Stimulated activated CD4-positive, alpha-beta T cell treated with anti-CD3 and anti-CD28 coated beads, Interleukin-4, amount 100 ng/mL, for 48 hours (primary cell): ENCODE data around the gene PPFIA3.
A peak's percentile ranks its signal among the peaks of the same experiment; 100 is the strongest.
"Not testable (repeated sequence)": the region's sequence is repeated elsewhere in the genome, so short reads cannot be mapped to it uniquely, and the experiment has no call there.

Experiments used
- DNase-seq, 2 donors: peaks; one replicate each; pipeline ENCODE4 v3.0.0-alpha.2; 2020; ENCODE audit warnings: low read depth in 2 of 2

The PPFIA3 gene

GRCh38 chr19:49180659-49181058 lies 61.3 kb downstream of the PPFIA3 start:
- no peak for DNase-seq

GRCh38 chr19:49182010-49182847 lies 62.9 kb downstream of the PPFIA3 start:
- not testable (repeated sequence) for DNase-seq

GRCh38 chr19:49182848-49183375 lies 63.6 kb downstream of the PPFIA3 start:
- DNase-seq, result no peak

GRCh38 chr19:49186108-49186507 lies 66.8 kb downstream of the PPFIA3 start:
- DNase-seq, result no peak

GRCh38 chr19:49188626-49189200 lies 69.4 kb downstream of the PPFIA3 start:
- no peak for DNase-seq

GRCh38 chr19:49189259-49189658 lies 69.9 kb downstream of the PPFIA3 start:
- no peak for DNase-seq

- no peak for DNase-seq
These were observed 71.4 kb downstream of the PPFIA3 start for GRCh38 chr19:49190781-49191180.

- DNase-seq, result no peak
These were observed 74.6 kb downstream of the PPFIA3 start for GRCh38 chr19:49193822-49194394.

- DNase-seq, result no peak
These were observed 75.1 kb downstream of the PPFIA3 start for GRCh38 chr19:49194408-49194807.

GRCh38 chr19:49196527-49197240 lies 77.3 kb downstream of the PPFIA3 start:
- no peak for DNase-seq

GRCh38 chr19:49200238-49200862 lies 81.0 kb downstream of the PPFIA3 start:
- DNase-seq, result peak in 1 of 2 donors; percentile 42
